OCI-LY7 (cell line): ENCODE results near the gene SYNGR4. TPM values are rescaled to one million over a fixed set of nuclear protein-coding genes. Genes with fewer than 3 reads are reported as not detected.
A peak's percentile ranks its signal among the peaks of the same experiment; 100 is the strongest.

ENCODE experiments used
- BruUV-seq: library from RNA; stranded (reverse); fragments of 400-500 nt; replicated peaks from 2 replicates; lab custom pipeline; 2021; lab: Mats Ljungman, UMichigan
- CTCF ChIA-PET: fragments of 300-600 bp; sonication (Branson Sonifier 250); formaldehyde crosslinking; loops from one replicate; lab custom pipeline; 2022; ENCODE audit warnings: antibody characterized with exemption; ENCODE audit not compliant: unreplicated experiment; lab: Charles Lee
- POLR2A ChIA-PET: fragments of 300-600 bp; sonication (Branson Sonifier 250); formaldehyde crosslinking; loops from one replicate; lab custom pipeline; 2022; ENCODE audit warnings: antibody characterized with exemption; lab: Charles Lee
- DNase-seq: peaks from one replicate; pipeline ENCODE4 v3.0.0-alpha.2; 2015; ENCODE audit warnings: low spot score
- H2AFZ ChIP-seq: fragments of 200-600 bp; sonication (generic), shearing (Covaris generic); 2 replicates; pipeline ENCODE4 v1.6.1; 2014; ENCODE audit warnings: mild to moderate bottlenecking, antibody characterized with exemption, low read length, moderate library complexity
- H3K27ac ChIP-seq: fragments of 200-600 bp; sonication (generic); 2 replicates; pipeline ENCODE4 v1.5.1; 2014; ENCODE audit warnings: mixed run types, low read depth, mild to moderate bottlenecking, moderate library complexity, low read length, inconsistent platforms; ENCODE audit not compliant: poor library complexity, severe bottlenecking
- H3K36me3 ChIP-seq: fragments of 200-600 bp; sonication (generic); 2 replicates; pipeline ENCODE4 v1.6.1; 2014; ENCODE audit warnings: mild to moderate bottlenecking, antibody characterized with exemption, low read length, moderate library complexity, mixed read lengths; ENCODE audit not compliant: insufficient read depth
- H3K4me1 ChIP-seq: fragments of 200-600 bp; sonication (generic); 2 replicates; pipeline ENCODE4 v1.5.1; 2014; ENCODE audit warnings: mild to moderate bottlenecking, low read length; ENCODE audit not compliant: insufficient read depth, poor library complexity, severe bottlenecking
- H3K4me2 ChIP-seq: fragments of 200-600 bp; sonication (generic); 2 replicates; pipeline ENCODE4 v1.6.1; 2014; ENCODE audit warnings: mild to moderate bottlenecking, low read length
- H3K4me3 ChIP-seq: fragments of 200-600 bp; sonication (generic); 2 replicates; pipeline ENCODE4 v1.5.1; 2014; ENCODE audit warnings: mild to moderate bottlenecking, low read depth, low read length; ENCODE audit not compliant: poor library complexity, severe bottlenecking
- H3K79me2 ChIP-seq: fragments of 200-600 bp; sonication (generic); 2 replicates; pipeline ENCODE4 v1.6.1; 2016; ENCODE audit warnings: low read depth, mild to moderate bottlenecking, low read length, moderate library complexity, mixed read lengths; ENCODE audit not compliant: insufficient read depth
- H3K9me2 ChIP-seq: fragments of 200-600 bp; sonication (generic); 2 replicates; pipeline ENCODE4 v1.6.1; 2016; ENCODE audit warnings: mild to moderate bottlenecking, low read length, mixed read lengths; ENCODE audit not compliant: insufficient read depth
- H3K9me3 ChIP-seq: fragments of 200-600 bp; sonication (generic); 2 replicates; pipeline ENCODE4 v1.6.1; 2014; ENCODE audit warnings: mild to moderate bottlenecking, mixed run types, low read length, mixed read lengths
- H4K20me1 ChIP-seq: fragments of 200-600 bp; sonication (generic); 2 replicates; pipeline ENCODE4 v1.6.1; 2014; ENCODE audit warnings: mild to moderate bottlenecking, antibody characterized with exemption, low read length, moderate library complexity, mixed read lengths; ENCODE audit not compliant: insufficient read depth
- CTCF ChIP-seq: fragments of 200-600 bp; sonication (generic); conservative IDR thresholded peaks from 2 replicates; pipeline ENCODE4 v1.5.1; 2014; ENCODE audit warnings: mild to moderate bottlenecking, antibody characterized with exemption, low read length, moderate library complexity, mixed read lengths
- EZH2phosphoT487 ChIP-seq: fragments of 200-600 bp; sonication (generic); IDR thresholded peaks from 2 replicates; pipeline ENCODE4 v1.6.1; 2018; ENCODE audit warnings: low read depth, borderline replicate concordance, mild to moderate bottlenecking, mixed run types, antibody characterized with exemption, low read length, moderate library complexity, mixed read lengths
- intact Hi-C: fragments of 100-400 bp; cut with micrococcal nuclease; formaldehyde crosslinking; loops from one replicate; pipeline ENCODE4 v1.10.0; 2022; ENCODE audit not compliant: unreplicated experiment
- total RNA-seq, 2 experiments: library from RNA; depleted of rRNA in 1 of 2; stranded (reverse); fragments of >200 nt in 1 of 2; shearing (Covaris generic) in 1 of 2; gene quantifications; 2 replicates each; pipeline ENCODE4 v1.2.3, GENCODE V29; 2014 to 2022

The SYNGR4 gene
- total RNA-seq, 2 experiments from 2014 or later, result 0.38 to 1.2 TPM

DNA sequence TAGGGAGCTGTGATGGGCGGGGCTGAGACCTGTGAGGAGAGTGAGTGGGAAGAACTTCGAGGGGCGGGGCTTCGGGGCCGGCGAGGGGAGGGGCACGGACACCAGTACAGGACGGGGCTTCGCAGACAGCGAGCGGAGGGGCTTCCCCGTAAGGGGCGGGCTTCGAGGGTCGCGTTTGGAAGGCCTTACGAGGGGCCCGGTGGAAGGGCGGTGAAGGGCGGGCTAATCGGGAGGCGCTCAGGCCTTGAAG lies 42.9 kb upstream of the SYNGR4 start:
- intact Hi-C loops, result loop anchor here (2.0 kb wide), 1 partner anchor 78 kb away; no protein-coding TSS in a partner anchor
- Histone ChIP-seq H3K9me3 (no peaks in the 10 kb centered on the region), H4K20me1 (no peaks in the 10 kb centered on the region), H3K4me1 (peaks cover 44% of the 10 kb centered on the region), H3K79me2 (peaks cover 6% of the 10 kb centered on the region; the same call in 1 of the 2 replicates), H2AFZ (peak overlapping the region; percentile 37; the same call in 1 of the 2 replicates), H3K9me2 (no peaks in the 10 kb centered on the region), H3K36me3 (no peaks in the 10 kb centered on the region), H3K4me2 (peak overlapping the region; percentile 95), H3K27ac (peak overlapping the region; percentile 90), H3K4me3 (peak overlapping the region; percentile 70)
- ChIA-PET POLR2A (interaction anchor here (1.2 to 4.4 kb wide), 4 partner anchors 9 to 298 kb away, joined by 3 to 44 read pairs (median 10); partner anchors contain the start of genes RPL18 and SPHK2), CTCF (interaction anchor here (0.6 to 2.1 kb wide), 4 partner anchors 9 to 13 kb away, joined by 3 to 8 read pairs (median 6); no protein-coding TSS in a partner anchor)
- no TSS peak for BruUV-seq
- DNase-seq, result peak; percentile 97
- TF ChIP-seq EZH2phosphoT487, result no peak
- TF ChIP-seq CTCF, result no peak

DNA sequence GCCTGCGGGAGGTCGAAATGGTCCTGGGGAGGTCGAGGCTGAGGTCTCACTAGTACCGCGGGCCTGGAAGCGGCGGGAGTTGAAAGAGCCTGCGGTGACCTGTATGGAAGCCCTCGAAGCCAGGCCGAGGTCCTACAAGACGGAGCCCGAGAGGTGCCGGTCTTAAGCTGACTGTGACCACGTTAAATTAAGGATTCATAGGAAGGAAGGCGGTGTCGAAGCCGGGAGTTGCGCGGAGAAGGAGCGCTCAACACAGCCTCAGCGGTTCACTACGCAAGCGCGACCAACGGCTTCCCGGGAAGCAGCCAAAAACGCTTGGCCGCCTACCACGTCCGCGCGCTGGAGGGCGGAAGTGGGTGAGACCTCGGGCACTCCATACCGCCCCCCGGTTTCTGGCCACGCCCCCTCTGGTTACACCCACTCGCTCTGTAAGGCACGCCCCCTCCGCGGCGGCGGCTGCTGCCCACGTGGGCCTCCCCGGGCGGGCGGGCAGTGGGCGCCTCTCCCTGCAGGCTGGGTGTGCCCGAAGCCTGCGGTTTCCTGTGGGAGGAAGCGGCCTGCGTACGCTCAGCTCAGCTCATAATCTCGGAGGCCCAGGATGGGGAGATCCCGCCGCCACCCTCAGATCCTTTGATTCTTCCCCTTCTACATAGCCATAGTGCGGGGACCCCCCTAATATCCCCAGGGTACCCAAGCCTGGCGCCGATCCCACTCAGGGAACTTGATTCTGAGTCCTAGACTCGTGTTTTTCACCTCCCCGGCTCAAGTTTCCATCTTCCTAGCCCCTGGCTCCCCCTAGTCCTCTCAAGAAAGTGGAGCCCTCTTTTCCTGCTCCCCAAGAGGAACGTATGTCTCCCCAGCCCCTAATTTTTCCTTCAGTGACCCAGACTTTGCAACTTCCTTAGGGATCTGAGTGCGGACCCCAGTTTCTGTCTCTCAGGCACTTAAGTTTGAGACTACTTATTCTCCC lies 42.3 kb upstream of the SYNGR4 start:
- Histone ChIP-seq H4K20me1 (no peaks in the 10 kb centered on the region), H3K4me2 (peak overlapping the region; percentile 95), H2AFZ (peak overlapping the region; percentile 37; the same call in 1 of the 2 replicates), H3K4me1 (peaks cover 44% of the 10 kb centered on the region), H3K27ac (peak overlapping the region; percentile 90), H3K9me2 (no peaks in the 10 kb centered on the region), H3K9me3 (no peaks in the 10 kb centered on the region), H3K79me2 (peaks cover 6% of the 10 kb centered on the region; the same call in 1 of the 2 replicates), H3K4me3 (peak overlapping the region; percentile 70), H3K36me3 (no peaks in the 10 kb centered on the region)
- TSS peak; percentile 94 for BruUV-seq
- DNase-seq, result peak; percentile 98
- TF ChIP-seq EZH2phosphoT487 (no peak), CTCF (no peak)
- ChIA-PET CTCF (interaction anchor here (1.0 to 2.1 kb wide), 3 partner anchors 8 to 12 kb away, joined by 6 to 8 read pairs (median 6); no protein-coding TSS in a partner anchor), POLR2A (interaction anchor here (1.2 to 4.4 kb wide), 4 partner anchors 8 to 297 kb away, joined by 3 to 44 read pairs (median 10); partner anchors contain the start of genes RPL18 and SPHK2)
- intact Hi-C loops, result loop anchor here (1.0 to 2.0 kb wide), 2 partner anchors 8 to 77 kb away; no protein-coding TSS in a partner anchor
